ACC112 (cell line): Measurements from ENCODE around the gene SP6.

ENCODE experiments used
- H2AFZ ChIP-seq: fragments of 200-600 bp; sonication (generic); one replicate; pipeline ENCODE4 v1.6.0; 2017; ENCODE audit warnings: antibody characterized with exemption, low read length; ENCODE audit not compliant: unreplicated experiment
- H3K27ac ChIP-seq: fragments of 200-600 bp; sonication (generic); 2 replicates; pipeline ENCODE4 v1.5.1; 2014; ENCODE audit warnings: low read depth, mild to moderate bottlenecking, antibody characterized with exemption, low read length, moderate library complexity
- H3K27me3 ChIP-seq: fragments of 200-600 bp; sonication (generic); 2 replicates; pipeline ENCODE4 v1.6.1; 2014; ENCODE audit warnings: mild to moderate bottlenecking, antibody characterized with exemption, low read length, moderate library complexity, mixed read lengths; ENCODE audit not compliant: insufficient read depth
- H3K36me3 ChIP-seq: fragments of 200-600 bp; sonication (generic); 2 replicates; pipeline ENCODE4 v1.6.1; 2016; ENCODE audit warnings: mild to moderate bottlenecking, antibody characterized with exemption, low read length, moderate library complexity, mixed read lengths; ENCODE audit not compliant: insufficient read depth
- H3K4me1 ChIP-seq: fragments of 200-600 bp; sonication (generic); one replicate; pipeline ENCODE4 v1.6.1; 2016; ENCODE audit warnings: low read length, mixed read lengths; ENCODE audit not compliant: insufficient read depth, unreplicated experiment, control insufficient read depth
- H3K4me3 ChIP-seq: fragments of 200-600 bp; sonication (generic); 2 replicates; pipeline ENCODE4 v1.5.1; 2014; ENCODE audit warnings: mild to moderate bottlenecking, low read depth, low read length
- H3K79me2 ChIP-seq: fragments of 200-600 bp; sonication (generic); one replicate; pipeline ENCODE4 v1.6.0; 2016; ENCODE audit warnings: low read length; ENCODE audit not compliant: control insufficient read depth, unreplicated experiment, insufficient read depth

The SP6 gene

DNA sequence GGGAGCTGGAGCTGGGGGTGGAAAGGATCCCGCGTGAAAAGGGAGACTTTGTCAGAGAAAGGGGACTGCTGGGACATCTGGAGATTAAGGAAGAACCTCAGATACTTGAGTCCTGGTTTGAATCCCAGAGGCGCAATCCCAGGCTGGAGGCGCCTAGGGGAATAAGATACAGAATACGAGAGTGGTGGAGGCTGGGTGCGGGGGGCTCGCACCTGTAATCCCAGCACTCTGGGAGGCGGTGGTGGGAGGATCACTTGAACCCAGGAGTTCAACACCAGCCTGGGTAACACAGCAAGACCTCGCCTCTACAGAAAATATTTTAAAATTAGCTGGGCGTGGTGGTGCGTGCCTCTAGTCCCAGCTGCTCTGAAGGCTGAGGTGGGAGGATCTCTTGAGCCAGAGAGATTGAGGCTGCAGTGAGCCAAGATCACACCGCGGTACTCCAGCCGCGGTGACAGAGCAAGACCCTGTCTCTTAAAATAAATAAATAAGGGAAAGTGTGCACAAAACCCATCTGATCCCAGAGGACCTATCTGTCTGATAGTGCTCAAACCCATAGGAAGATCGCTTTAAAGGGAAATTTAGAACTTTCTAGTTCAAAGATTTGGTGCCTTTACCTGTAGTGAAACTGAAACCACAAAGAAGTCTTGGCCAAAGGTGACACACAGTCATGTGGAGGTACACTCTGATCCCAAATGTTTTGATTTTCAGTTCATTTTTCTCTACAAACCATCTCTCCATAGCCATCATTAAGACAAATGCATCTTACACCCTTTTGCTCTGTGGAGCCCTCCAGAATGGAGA is 9.3 kb downstream of the SP6 start:
- Histone ChIP-seq H3K4me3 (peak overlapping the region; percentile 91), H3K27ac (no peak overlapping the region)

GRCh38 chr17:47840742-47841487 is 10.0 kb downstream of the SP6 start, which contains the start of gene SCRN2:
SCRN2 (minus strand) TSS chr17:47841273; CDS start chr17:47840843, 430 bp downstream.
- peaks cover 11% of the 10 kb centered on the region for H3K27me3 ChIP-seq
- peak within 1 kb of the TSS; percentile 96 for H2AFZ ChIP-seq
- peaks cover 15% of the 10 kb centered on the region for H3K4me1 ChIP-seq
- H3K27ac ChIP-seq: no peak within 1 kb of the TSS
- H3K4me3 ChIP-seq: peak within 1 kb of the TSS; percentile 91
- H3K79me2 ChIP-seq: no peaks in the 10 kb centered on the region
- H3K36me3 ChIP-seq: no peaks in the 10 kb centered on the region; the same call in 1 of the 2 replicates

More for the DNA sequence above, 9.3 kb downstream of the SP6 start:
- Histone ChIP-seq H3K27me3 (peaks cover 18% of the 10 kb centered on the region), H3K79me2 (no peaks in the 10 kb centered on the region), H3K4me1 (peaks cover 15% of the 10 kb centered on the region), H2AFZ (peak overlapping the region; percentile 90), H3K36me3 (no peaks in the 10 kb centered on the region; the same call in 1 of the 2 replicates)

DNA sequence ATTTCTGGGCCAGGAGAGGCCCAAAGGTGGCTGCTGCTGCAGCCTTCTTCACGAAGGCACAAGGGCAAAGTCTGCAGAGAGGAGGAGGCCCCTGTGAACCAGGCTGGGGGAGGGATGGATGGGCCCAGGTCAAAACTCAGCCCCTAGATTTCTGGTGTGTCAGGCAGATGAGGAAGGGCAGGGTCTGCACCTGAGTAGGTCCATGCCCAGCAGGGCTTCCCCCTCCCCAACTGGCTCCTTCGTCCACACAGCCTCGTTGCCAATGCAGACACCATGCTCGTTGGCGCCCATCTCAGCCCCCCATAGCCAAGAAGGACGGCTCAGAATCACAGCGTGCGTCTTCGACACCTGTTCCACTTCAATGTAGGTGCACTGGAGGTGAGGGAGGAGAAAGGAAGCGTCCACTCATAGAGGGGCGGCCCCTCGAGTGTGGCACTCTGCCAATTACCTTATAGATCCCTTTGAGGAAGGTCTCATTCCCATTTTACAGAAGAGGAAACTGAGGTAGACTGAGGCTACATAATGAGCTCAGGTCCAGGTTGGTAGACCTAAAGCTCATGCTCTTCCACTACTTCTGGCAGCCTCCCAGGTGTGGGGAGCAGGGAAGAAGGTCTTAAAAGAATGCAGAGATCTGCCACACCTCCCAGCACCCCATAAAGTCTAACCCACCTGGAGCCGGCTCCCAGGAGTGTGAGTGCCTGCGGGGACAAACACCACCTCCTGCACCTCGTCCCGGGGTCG is 10.8 kb downstream of the SP6 start:
- Histone ChIP-seq H3K4me3 (peak overlapping the region; percentile 91), H2AFZ (peak overlapping the region; percentile 96), H3K27me3 (peaks cover 3% of the 10 kb centered on the region), H3K79me2 (no peaks in the 10 kb centered on the region), H3K4me1 (peaks cover 15% of the 10 kb centered on the region), H3K27ac (no peak overlapping the region), H3K36me3 (no peaks in the 10 kb centered on the region; the same call in 1 of the 2 replicates)

- no peak overlapping the region for H3K27ac ChIP-seq
- no peak overlapping the region for H3K4me3 ChIP-seq
- no peaks in the 10 kb centered on the region for H3K27me3 ChIP-seq
- no peak overlapping the region for H2AFZ ChIP-seq
- H3K79me2 ChIP-seq: no peaks in the 10 kb centered on the region
- H3K36me3 ChIP-seq: no peaks in the 10 kb centered on the region; the same call in 1 of the 2 replicates
- peaks cover 15% of the 10 kb centered on the region for H3K4me1 ChIP-seq
Measured at GRCh38 chr17:47839071-47839470, 11.9 kb downstream of the SP6 start.

- H3K79me2 ChIP-seq: no peaks in the 10 kb centered on the region
- peaks cover 15% of the 10 kb centered on the region for H3K4me1 ChIP-seq
- H3K27me3 ChIP-seq: no peaks in the 10 kb centered on the region
- H3K4me3 ChIP-seq: no peak overlapping the region
- H3K27ac ChIP-seq: no peak overlapping the region
- no peak overlapping the region for H2AFZ ChIP-seq
- no peaks in the 10 kb centered on the region; the same call in 1 of the 2 replicates for H3K36me3 ChIP-seq
Measured at GRCh38 chr17:47838636-47839035, 12.3 kb downstream of the SP6 start.

DNA sequence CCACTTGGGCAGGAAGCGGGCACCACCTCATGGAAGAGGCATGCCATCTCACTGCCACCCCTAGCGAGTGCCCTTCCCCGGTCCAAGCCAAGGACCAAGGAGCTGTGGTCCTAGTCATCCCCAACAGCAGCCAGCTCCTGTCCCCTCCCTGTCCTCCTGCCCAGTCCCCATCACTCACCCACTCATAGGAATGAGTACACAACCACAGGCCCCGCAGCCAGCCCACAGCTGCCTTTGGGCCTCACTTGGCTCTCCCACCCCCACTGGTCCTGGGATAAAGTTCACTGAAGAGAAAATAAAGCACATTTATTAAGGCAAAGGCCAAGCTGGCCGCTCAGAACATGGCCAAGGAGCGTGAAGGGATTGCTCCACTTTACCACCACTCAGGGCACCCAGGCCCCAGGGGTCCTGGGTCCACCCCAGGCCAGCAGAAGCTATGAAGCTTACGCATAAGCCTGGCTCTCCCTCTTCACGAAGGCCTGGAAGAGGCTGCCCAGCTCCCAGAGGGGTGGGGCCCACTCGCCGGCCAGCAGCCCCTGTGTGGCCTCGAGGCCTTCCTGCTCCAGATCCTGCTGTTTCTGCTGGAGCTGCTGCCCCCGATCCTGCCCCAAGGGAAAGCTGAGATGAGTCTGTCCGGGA is 13.4 kb downstream of the SP6 start:
- Histone ChIP-seq H3K79me2 (no peaks in the 10 kb centered on the region), H3K4me3 (no peak overlapping the region), H3K27me3 (no peaks in the 10 kb centered on the region), H3K36me3 (no peaks in the 10 kb centered on the region; the same call in 1 of the 2 replicates), H3K27ac (peak overlapping the region; percentile 4; the same call in 1 of the 2 replicates), H3K4me1 (peaks cover 15% of the 10 kb centered on the region), H2AFZ (no peak overlapping the region)

DNA sequence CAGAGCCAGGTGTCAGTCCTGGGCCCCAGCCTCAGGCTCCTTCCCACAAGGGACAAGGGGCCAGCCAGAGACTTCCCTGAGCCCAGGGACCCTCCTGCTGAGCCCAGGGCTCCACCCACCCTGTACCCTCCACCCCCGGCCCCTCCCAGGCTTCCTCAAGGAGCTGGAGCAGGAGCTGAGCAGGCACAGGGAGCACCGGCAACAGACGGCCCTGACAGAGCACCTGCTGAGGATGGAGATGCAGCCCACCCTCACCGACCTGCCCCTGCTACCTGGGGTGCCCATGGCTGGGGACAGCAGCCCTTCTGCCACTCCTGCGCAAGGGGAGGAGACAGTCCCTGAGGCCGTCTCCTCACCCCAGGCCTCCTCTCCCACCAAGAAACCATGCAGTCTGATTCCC is 14.4 kb downstream of the SP6 start:
- Histone ChIP-seq H3K27me3 (no peaks in the 10 kb centered on the region), H3K27ac (no peak overlapping the region), H3K36me3 (no peaks in the 10 kb centered on the region; the same call in 1 of the 2 replicates), H2AFZ (no peak overlapping the region), H3K4me1 (peaks cover 18% of the 10 kb centered on the region), H3K79me2 (no peaks in the 10 kb centered on the region), H3K4me3 (no peak overlapping the region)

DNA sequence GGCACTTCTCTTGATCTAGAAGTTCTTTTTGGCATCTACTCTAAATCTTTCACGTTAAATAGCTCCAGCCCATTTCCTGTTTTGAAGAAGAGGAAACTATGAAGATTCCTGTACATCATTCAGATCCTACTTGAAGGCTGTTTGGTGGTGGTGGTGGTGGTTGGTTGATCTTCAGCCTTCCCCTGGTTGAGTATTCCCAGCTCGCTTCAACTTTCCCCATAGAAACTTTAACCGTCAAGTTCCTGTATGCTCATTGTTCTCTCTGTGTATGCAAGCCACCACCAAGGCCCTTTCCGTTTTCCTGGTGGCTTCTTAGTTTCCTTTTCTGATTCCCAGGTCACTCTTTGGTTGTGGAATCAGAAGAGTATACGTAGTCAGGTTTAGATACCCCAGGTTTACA is 16.2 kb downstream of the SP6 start:
- no peak overlapping the region for H3K4me3 ChIP-seq
- H3K27me3 ChIP-seq: no peaks in the 10 kb centered on the region
- H3K36me3 ChIP-seq: no peaks in the 10 kb centered on the region; the same call in 1 of the 2 replicates
- H3K79me2 ChIP-seq: peaks cover 16% of the 10 kb centered on the region
- H2AFZ ChIP-seq: no peak overlapping the region
- peaks cover 25% of the 10 kb centered on the region for H3K4me1 ChIP-seq
- no peak overlapping the region for H3K27ac ChIP-seq

GRCh38 chr17:47831934-47832327 is 19.0 kb downstream of the SP6 start:
- H3K79me2 ChIP-seq: peaks cover 23% of the 10 kb centered on the region
- H3K36me3 ChIP-seq: peaks cover 2% of the 10 kb centered on the region; the same call in 1 of the 2 replicates
- peak overlapping the region; percentile 100 for H2AFZ ChIP-seq
- H3K27me3 ChIP-seq: no peaks in the 10 kb centered on the region
- no peak overlapping the region for H3K27ac ChIP-seq
- peaks cover 16% of the 10 kb centered on the region for H3K4me1 ChIP-seq
- peak overlapping the region; percentile 84 for H3K4me3 ChIP-seq
